ENCODE results near the gene FARS2.

The FARS2 gene

DNA sequence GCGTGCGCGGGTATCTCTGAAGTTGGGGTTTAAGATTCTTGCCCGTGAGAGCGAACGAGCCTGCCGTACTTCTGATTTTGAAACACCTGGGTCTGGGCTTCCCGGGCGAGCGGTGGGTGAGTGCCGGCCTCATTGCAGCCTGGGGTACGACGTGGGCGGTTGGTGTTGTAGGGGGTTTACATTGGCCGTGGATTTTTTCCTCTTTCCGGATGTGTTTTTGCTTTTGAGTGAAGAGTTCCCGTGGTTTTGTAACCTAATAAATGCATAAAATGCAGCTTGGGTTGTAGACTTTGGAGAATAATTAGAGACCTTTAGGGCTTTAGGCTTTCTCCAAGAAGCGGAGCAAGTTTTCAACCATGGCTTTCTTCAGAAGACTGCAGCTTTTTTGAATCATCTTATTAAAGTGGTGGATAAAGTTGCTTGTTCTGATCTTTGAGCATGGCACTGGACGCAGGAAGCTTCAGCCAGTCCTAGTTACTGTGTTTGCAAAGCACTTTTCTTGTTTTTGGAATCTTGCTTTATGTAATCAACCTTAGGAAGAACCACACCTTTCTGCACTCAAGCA is 314 bp downstream of the FARS2 start:
- TF ChIP-seq GATA1 (IDR thresholded peaks at IDR 0.05; ENCODE audit: low read depth, low read length) (no peak), POLR2A (IDR thresholded peaks at IDR 0.05; ENCODE audit: low read length) (peak; percentile 19)
- peak; percentile 41 to 55 for DNase-seq

DNA sequence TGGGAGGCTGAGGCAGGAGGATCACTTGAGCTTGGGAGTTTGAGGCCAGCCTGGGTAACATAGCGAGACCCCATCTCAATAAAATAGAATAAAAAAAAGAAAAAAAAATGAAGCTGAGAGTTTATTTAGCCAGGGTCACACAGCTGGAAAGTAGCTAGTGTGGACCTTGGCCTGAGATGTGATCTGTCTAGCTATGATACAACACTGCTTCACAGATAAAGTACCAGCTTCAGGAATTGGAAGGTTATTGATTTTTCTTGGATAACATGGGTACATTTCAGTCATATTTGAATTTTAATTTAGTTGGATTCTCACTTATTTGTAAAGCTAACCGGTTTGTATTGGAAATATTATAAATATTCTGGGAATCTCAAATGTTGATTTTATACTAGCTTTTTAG is 5.1 kb downstream of the FARS2 start:
- TF ChIP-seq POLR2A (IDR thresholded peaks at IDR 0.05; ENCODE audit: low read length) (no peak), GATA1 (IDR thresholded peaks at IDR 0.05; ENCODE audit: low read depth, low read length) (no peak)
- no peak for DNase-seq

DNA sequence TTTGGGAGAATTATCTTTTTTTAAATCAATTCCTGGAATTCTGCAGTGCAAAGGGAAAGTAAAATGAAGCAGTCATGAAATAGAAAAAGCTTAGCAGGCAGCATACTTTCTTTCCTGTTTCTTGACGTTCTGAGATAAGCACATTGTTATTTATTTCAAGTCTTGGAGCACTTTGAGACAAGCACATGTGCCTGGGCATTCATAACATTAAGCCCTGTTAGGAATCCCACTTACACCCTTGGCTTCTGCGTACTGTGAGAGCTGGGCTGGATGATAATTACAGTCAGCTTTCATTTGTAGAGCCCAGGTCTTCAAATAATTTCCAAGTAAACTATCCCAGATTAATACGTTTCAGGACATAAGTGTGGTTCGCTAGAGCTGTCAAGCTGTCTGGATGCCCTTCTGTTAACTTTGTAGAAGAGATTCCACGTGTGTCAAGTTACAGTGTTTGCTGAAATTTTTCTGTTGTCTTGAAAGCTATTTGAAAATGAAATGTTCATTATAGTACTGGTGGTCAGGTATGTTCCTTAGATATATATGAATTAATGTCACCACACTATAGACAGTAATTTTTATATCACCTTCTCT is 8.9 kb downstream of the FARS2 start:
- no peak for TF ChIP-seq GATA1 (IDR thresholded peaks at IDR 0.05; ENCODE audit: low read depth, low read length)
- no peak for TF ChIP-seq POLR2A (IDR thresholded peaks at IDR 0.05; ENCODE audit: low read length)
- peak; percentile 60 to 80 for DNase-seq

- DNase-seq: no peak
Observed at GRCh38 chr6:5271926-5272325, 10.6 kb downstream of the FARS2 start.

DNA sequence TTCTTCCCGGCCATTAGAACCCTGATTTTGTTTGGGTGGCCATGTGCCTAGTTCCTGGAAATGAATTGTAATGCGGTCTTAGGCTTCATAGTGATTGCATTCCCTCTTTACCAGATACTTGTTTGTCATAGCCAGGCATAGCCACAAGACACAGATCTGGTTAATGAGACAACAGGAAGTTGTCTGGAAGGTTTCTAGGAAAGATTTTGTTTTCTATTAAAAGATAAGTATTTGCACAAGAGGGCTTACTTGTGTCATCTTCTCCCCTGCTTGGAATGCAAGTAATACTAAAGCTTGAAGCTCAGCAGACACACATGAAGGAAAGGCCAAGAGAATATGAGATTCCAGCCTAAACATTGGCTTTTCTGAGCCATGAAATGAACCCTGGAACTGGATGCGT is 12.9 kb downstream of the FARS2 start:
- no peak for TF ChIP-seq POLR2A (IDR thresholded peaks at IDR 0.05; ENCODE audit: low read length)
- no peak for TF ChIP-seq GATA1 (IDR thresholded peaks at IDR 0.05; ENCODE audit: low read depth, low read length)
- DNase-seq: no peak

More at GRCh38 chr6:5271926-5272325, 10.6 kb downstream of the FARS2 start:
- TF ChIP-seq GATA1 (IDR thresholded peaks at IDR 0.05; ENCODE audit: low read depth, low read length): no peak
- TF ChIP-seq POLR2A (IDR thresholded peaks at IDR 0.05; ENCODE audit: low read length): no peak

GRCh38 chr6:5275497-5275896 is 14.2 kb downstream of the FARS2 start:
- no peak for DNase-seq
- TF ChIP-seq GATA1 (IDR thresholded peaks at IDR 0.05; ENCODE audit: low read depth, low read length): no peak
- no peak for TF ChIP-seq POLR2A (IDR thresholded peaks at IDR 0.05; ENCODE audit: low read length)

DNA sequence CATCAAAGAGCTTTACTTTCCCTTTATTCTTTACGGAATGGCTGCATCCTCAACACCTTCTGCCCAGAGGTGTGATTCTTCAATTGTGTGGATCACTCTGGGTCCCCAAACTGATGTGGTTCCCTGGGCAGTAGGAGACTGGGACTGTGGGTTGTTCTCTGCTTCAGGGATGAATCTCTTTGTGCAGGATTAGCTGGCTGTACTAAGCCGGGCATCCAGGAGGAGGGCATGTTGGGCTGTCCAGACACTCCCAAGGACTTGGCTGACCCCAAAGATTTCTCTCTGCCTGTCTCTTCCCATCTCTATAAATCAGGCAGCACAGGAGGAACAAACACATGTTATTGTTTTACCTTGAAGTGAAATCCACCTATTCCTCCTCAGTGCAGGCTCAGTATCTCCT is 15.3 kb downstream of the FARS2 start:
- TF ChIP-seq GATA1 (IDR thresholded peaks at IDR 0.05; ENCODE audit: low read depth, low read length): no peak
- no peak for TF ChIP-seq POLR2A (IDR thresholded peaks at IDR 0.05; ENCODE audit: low read length)
- DNase-seq: no peak

GRCh38 chr6:5277589-5277988 is 16.3 kb downstream of the FARS2 start:
- no peak for TF ChIP-seq POLR2A (IDR thresholded peaks at IDR 0.05; ENCODE audit: low read length)
- TF ChIP-seq GATA1 (IDR thresholded peaks at IDR 0.05; ENCODE audit: low read depth, low read length): no peak
- DNase-seq: no peak

- no peak for DNase-seq
- TF ChIP-seq POLR2A (IDR thresholded peaks at IDR 0.05; ENCODE audit: low read length) (no peak), GATA1 (IDR thresholded peaks at IDR 0.05; ENCODE audit: low read depth, low read length) (no peak)
Observed at GRCh38 chr6:5278047-5278446, 16.7 kb downstream of the FARS2 start.

GRCh38 chr6:5278565-5279120 is 17.3 kb downstream of the FARS2 start:
- TF ChIP-seq POLR2A (IDR thresholded peaks at IDR 0.05; ENCODE audit: low read length) (no peak), GATA1 (IDR thresholded peaks at IDR 0.05; ENCODE audit: low read depth, low read length) (no peak)
- no peak for DNase-seq

DNA sequence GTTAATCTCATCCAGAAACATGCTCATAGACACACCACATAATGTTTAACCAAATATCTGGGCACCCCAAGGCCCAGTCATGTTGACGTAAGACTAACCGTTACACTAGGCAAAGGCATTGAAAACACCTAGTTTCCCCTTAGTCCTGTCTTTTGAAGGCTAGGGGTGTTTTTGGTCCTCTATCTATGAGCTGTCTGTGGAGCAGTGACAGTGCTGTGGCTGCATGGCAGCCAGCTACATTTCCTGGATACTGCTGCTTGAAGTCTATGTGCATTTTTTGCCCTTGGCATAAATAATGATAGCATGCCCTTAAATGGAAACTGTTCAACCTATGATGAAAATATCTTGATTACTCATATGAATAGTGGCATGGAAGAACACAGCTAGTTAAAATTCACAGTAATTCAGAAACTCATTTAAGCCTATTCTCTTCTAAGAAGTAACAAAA is 18.6 kb downstream of the FARS2 start:
- TF ChIP-seq POLR2A (IDR thresholded peaks at IDR 0.05; ENCODE audit: low read length) (no peak), GATA1 (IDR thresholded peaks at IDR 0.05; ENCODE audit: low read depth, low read length) (no peak)
- no peak for DNase-seq

DNA sequence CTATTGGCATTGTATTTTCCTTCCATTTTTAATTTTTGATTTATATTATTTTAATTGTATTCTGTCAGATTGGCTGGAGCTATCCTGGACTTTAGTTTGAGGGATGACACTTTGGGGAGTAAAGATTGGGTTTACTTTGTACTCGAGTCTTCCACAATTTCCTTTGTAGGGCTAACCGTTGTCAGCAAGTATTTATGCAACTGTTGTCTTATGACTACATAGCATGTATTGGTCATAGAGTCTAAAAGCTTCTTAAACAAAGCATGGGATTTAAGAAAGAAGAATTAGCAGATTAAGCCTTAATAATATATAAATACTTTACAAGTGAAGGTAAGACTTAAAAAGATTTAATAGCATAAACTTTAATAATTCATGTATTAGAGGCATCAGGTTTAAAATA is 19.6 kb downstream of the FARS2 start:
- no peak for DNase-seq
- TF ChIP-seq GATA1 (IDR thresholded peaks at IDR 0.05; ENCODE audit: low read depth, low read length): no peak

GRCh38 chr6:5282191-5282623 is 20.9 kb downstream of the FARS2 start:
- no peak for TF ChIP-seq POLR2A (IDR thresholded peaks at IDR 0.05; ENCODE audit: low read length)
- no peak for TF ChIP-seq GATA1 (IDR thresholded peaks at IDR 0.05; ENCODE audit: low read depth, low read length)
- DNase-seq: peak in 1 of 2 experiments; percentile 38

GRCh38 chr6:5285081-5285480 is 23.8 kb downstream of the FARS2 start:
- no peak for DNase-seq
- no peak for TF ChIP-seq POLR2A (IDR thresholded peaks at IDR 0.05; ENCODE audit: low read length)
- no peak for TF ChIP-seq GATA1 (IDR thresholded peaks at IDR 0.05; ENCODE audit: low read depth, low read length)

DNA sequence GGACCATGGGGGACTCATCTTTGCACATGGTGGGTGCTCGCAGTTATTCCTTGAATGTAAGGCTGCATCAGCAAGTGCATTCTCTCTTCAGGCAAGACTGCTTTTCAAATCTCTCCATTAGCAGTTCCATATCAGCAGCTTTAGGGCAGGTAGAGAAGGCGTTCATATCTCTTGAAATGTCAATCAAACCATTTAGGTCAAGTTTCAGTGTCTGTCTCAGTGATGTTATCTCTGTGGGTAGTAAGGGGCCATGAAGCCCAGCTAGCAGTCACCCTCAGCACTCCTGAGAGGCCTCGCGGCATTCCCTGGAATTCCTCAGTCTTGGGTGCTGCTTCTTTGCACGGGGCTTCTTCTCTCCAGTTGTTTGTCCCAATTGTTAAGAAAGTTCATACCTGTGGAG is 24.2 kb downstream of the FARS2 start:
- no peak for DNase-seq
- TF ChIP-seq GATA1 (IDR thresholded peaks at IDR 0.05; ENCODE audit: low read depth, low read length) (no peak), POLR2A (IDR thresholded peaks at IDR 0.05; ENCODE audit: low read length) (no peak)
